ENCODE measurements around the gene KLF16. TPM values are rescaled to one million over a fixed set of nuclear protein-coding genes. Genes with fewer than 3 reads are reported as not detected.

Gene KLF16
- total and polyA plus RNA-seq, 2 donors from 2014 or later = 10.4 to 22.2 TPM

GRCh38 chr19:1814833-1815604 is 48.4 kb downstream of the KLF16 start:
- no peak overlapping the region for H3K4me3 ChIP-seq (ENCODE audit: low read length in 3 of 3)
- TF ChIP-seq CTCF (IDR thresholded peaks at IDR 0.05; ENCODE audit: borderline replicate concordance, extremely low read depth, insufficient read depth) = no peak
- H3K9ac ChIP-seq (ENCODE audit: low read length in 3 of 3) = no peak overlapping the region
- no peak overlapping the region for H3K27ac ChIP-seq (ENCODE audit: low read depth in 2 of 2, low read length in 2 of 2)
- no peaks in the 10 kb centered on the region for H3K27me3 ChIP-seq (ENCODE audit: control insufficient read depth, insufficient read depth, low read length)
- no peak for DNase-seq
- H3K9me3 ChIP-seq (ENCODE audit: control insufficient read depth in 2 of 3, insufficient read depth in 1 of 3, low read length in 3 of 3) = no peaks in the 10 kb centered on the region
- peaks cover 0 to 11% (median 6%) of the 10 kb centered on the region in 3 donors for H3K36me3 ChIP-seq (ENCODE audit: control insufficient read depth in 2 of 3, insufficient read depth in 3 of 3, low read length in 3 of 3)
- peaks cover 0 to 8% (median 0%) of the 10 kb centered on the region in 3 donors for H3K4me1 ChIP-seq (ENCODE audit: control insufficient read depth in 2 of 3, insufficient read depth in 2 of 3, low read depth in 1 of 3, low read length in 3 of 3)
- intact Hi-C loops (cut with DNase I) = no loop called here
- FAIRE-seq = no peak

GRCh38 chr19:1814391-1814790 is 49.0 kb downstream of the KLF16 start:
- intact Hi-C loops (cut with DNase I) = no loop called here
- no peak overlapping the region for H3K27ac ChIP-seq (ENCODE audit: low read depth in 2 of 2, low read length in 2 of 2)
- FAIRE-seq = no peak

GRCh38 chr19:1813192-1814182 is 49.9 kb downstream of the KLF16 start:
- H3K9ac ChIP-seq (ENCODE audit: low read length in 3 of 3) = peak overlapping the region in 1 of 3 donors; percentile 46
- intact Hi-C loops (cut with DNase I) = no loop called here
- no peak overlapping the region for H3K27ac ChIP-seq (ENCODE audit: low read depth in 2 of 2, low read length in 2 of 2)

More at GRCh38 chr19:1814391-1814790, 49.0 kb downstream of the KLF16 start:
- Histone ChIP-seq H3K27me3 (ENCODE audit: control insufficient read depth, insufficient read depth, low read length) (no peaks in the 10 kb centered on the region), H3K36me3 (ENCODE audit: control insufficient read depth in 2 of 3, insufficient read depth in 3 of 3, low read length in 3 of 3) (peaks cover 0 to 11% (median 6%) of the 10 kb centered on the region in 3 donors), H3K9me3 (ENCODE audit: control insufficient read depth in 2 of 3, insufficient read depth in 1 of 3, low read length in 3 of 3) (no peaks in the 10 kb centered on the region), H3K4me3 (ENCODE audit: low read length in 3 of 3) (no peak overlapping the region), H3K9ac (ENCODE audit: low read length in 3 of 3) (no peak overlapping the region), H3K4me1 (ENCODE audit: control insufficient read depth in 2 of 3, insufficient read depth in 2 of 3, low read depth in 1 of 3, low read length in 3 of 3) (peaks cover 0 to 8% (median 0%) of the 10 kb centered on the region in 3 donors)
- DNase-seq = peak in 1 of 5 donors; percentile 40
- TF ChIP-seq CTCF (IDR thresholded peaks at IDR 0.05; ENCODE audit: borderline replicate concordance, extremely low read depth, insufficient read depth) = no peak

More at GRCh38 chr19:1813192-1814182, 49.9 kb downstream of the KLF16 start:
- TF ChIP-seq CTCF (IDR thresholded peaks at IDR 0.05; ENCODE audit: borderline replicate concordance, extremely low read depth, insufficient read depth) = no peak
- peaks cover 0 to 8% (median 0%) of the 10 kb centered on the region in 3 donors for H3K4me1 ChIP-seq (ENCODE audit: control insufficient read depth in 2 of 3, insufficient read depth in 2 of 3, low read depth in 1 of 3, low read length in 3 of 3)
- no peaks in the 10 kb centered on the region for H3K27me3 ChIP-seq (ENCODE audit: control insufficient read depth, insufficient read depth, low read length)
- H3K9me3 ChIP-seq (ENCODE audit: control insufficient read depth in 2 of 3, insufficient read depth in 1 of 3, low read length in 3 of 3) = no peaks in the 10 kb centered on the region
- H3K4me3 ChIP-seq (ENCODE audit: low read length in 3 of 3) = peak overlapping the region in 2 of 3 donors; percentile 43 to 59
- FAIRE-seq = no peak
- H3K36me3 ChIP-seq (ENCODE audit: control insufficient read depth in 2 of 3, insufficient read depth in 3 of 3, low read length in 3 of 3) = peaks cover 0 to 11% (median 6%) of the 10 kb centered on the region in 3 donors
- DNase-seq = peak in 1 of 5 donors; percentile 57

Measured in kidney (tissue), 14 donors.